ENCODE data around the gene ABHD18.

DNA sequence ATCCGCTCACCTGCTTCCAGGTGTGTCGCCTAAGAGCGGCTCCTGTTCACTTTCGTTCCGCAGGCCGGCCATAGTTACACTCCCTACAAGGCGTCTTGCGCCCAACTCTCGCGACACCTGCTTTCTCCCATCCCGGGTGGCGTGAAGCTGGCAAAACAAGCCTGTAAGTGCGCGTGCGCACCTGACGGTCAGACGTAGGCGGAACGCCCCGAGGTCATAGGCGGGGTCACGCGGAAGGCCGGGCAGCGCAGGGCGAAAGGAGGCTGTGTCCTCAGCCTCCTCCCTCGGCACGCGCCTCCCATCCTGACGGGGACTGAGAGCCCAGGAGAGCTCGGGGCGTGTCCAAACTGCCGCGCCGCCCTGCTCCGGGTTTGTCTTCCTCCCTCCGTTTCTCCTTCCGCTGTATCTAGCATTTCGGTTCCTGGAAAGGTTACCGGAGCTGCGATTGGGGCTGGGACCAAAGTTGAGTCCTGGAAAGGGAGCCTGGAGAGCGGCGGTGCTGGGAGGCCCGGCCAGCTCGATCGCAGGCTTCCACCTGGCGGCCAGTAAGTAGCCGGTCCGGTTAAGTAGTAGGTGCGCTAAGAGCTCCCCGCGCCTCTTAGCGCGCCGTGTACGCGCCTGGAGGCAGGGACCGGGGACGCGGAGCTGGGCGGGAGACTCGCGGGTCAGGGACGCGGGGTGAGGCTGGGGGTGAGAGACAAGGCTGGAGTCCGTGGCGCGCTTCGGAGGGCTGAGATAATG lies at the start of gene ABHD18, which contains the start of gene MFSD8:
- TF ChIP-seq, protein P1, sequence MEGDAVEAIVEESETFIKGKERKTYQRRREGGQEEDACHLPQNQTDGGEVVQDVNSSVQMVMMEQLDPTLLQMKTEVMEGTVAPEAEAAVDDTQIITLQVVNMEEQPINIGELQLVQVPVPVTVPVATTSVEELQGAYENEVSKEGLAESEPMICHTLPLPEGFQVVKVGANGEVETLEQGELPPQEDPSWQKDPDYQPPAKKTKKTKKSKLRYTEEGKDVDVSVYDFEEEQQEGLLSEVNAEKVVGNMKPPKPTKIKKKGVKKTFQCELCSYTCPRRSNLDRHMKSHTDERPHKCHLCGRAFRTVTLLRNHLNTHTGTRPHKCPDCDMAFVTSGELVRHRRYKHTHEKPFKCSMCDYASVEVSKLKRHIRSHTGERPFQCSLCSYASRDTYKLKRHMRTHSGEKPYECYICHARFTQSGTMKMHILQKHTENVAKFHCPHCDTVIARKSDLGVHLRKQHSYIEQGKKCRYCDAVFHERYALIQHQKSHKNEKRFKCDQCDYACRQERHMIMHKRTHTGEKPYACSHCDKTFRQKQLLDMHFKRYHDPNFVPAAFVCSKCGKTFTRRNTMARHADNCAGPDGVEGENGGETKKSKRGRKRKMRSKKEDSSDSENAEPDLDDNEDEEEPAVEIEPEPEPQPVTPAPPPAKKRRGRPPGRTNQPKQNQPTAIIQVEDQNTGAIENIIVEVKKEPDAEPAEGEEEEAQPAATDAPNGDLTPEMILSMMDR (IDR thresholded peaks at IDR 0.05 in 4 of 5, conservative IDR thresholded peaks at IDR 0.05 in 1 of 5) = peak; percentile 60 to 70 (median 69)
- TF ChIP-seq POLR2A (IDR thresholded peaks at IDR 0.05) = peak; percentile 80 to 87
